ENCODE data around the gene KRT82. TPM values are rescaled to one million over a fixed set of nuclear protein-coding genes. Genes with fewer than 3 reads are reported as not detected.

Gene KRT82
- total RNA-seq, 1 experiment from 2014 or later = not detected

GRCh38 chr12:52401526-52401925, 4.6 kb downstream of the KRT82 start:
- Histone ChIP-seq H2BK120ac (ENCODE audit: low read depth, low read length, poor library complexity, severe bottlenecking) (no peak overlapping the region), H3K27ac (ENCODE audit: insufficient read length, low read depth, low read length) (no peak overlapping the region), H3K4me1 (ENCODE audit: insufficient read depth, low read length) (peaks cover 1% of the 10 kb centered on the region; the same call in 1 of the 2 replicates), H4K8ac (replicated peaks; ENCODE audit: insufficient read length, low read depth, low read length) (no peak overlapping the region), H3K23ac (ENCODE audit: insufficient read length, low read depth, low read length) (no peak overlapping the region), H4K5ac (ENCODE audit: insufficient read length, low read depth, low read length) (no peak overlapping the region), H2BK12ac (ENCODE audit: insufficient read length, low read depth, low read length) (no peak overlapping the region), H2BK15ac (ENCODE audit: low read depth, low read length) (no peak overlapping the region), H3K23me2 (ENCODE audit: insufficient read length, low read depth, low read length, poor library complexity, severe bottlenecking) (no peaks in the 10 kb centered on the region), H3K9ac (ENCODE audit: extremely low read depth, insufficient read length, low read length) (no peak overlapping the region), H3K4me2 (ENCODE audit: insufficient read depth, insufficient read length, low read length) (no peak overlapping the region), H3T11ph (ENCODE audit: low read length) (no peak overlapping the region), H2AK5ac (ENCODE audit: insufficient read length, low read length) (no peak overlapping the region), H3K56ac (ENCODE audit: insufficient read length, low read depth, low read length) (no peak overlapping the region), H3K27me3 (ENCODE audit: insufficient read depth, low read length) (no peaks in the 10 kb centered on the region; the same call in 1 of the 2 replicates), H4K91ac (ENCODE audit: insufficient read length, low read depth, low read length) (no peak overlapping the region), H4K20me1 (ENCODE audit: control insufficient read depth, insufficient read depth, insufficient read length) (no peaks in the 10 kb centered on the region), H2AFZ (ENCODE audit: low read length) (no peak overlapping the region), H3K9me3 (ENCODE audit: control insufficient read depth, low read depth, low read length) (no peaks in the 10 kb centered on the region), H2BK5ac (ENCODE audit: insufficient read length, low read length) (no peak overlapping the region), H3K79me1 (ENCODE audit: insufficient read depth, low read depth, low read length, poor library complexity, severe bottlenecking) (no peaks in the 10 kb centered on the region), H3K18ac (ENCODE audit: insufficient read length, low read depth, low read length) (no peak overlapping the region), H3K14ac (ENCODE audit: insufficient read depth, low read length) (no peak overlapping the region), H2BK20ac (ENCODE audit: low read depth, low read length, poor library complexity, severe bottlenecking) (no peak overlapping the region), H3K79me2 (ENCODE audit: insufficient read depth, low read length) (no peaks in the 10 kb centered on the region), H3K4ac (ENCODE audit: low read depth, low read length) (no peak overlapping the region)
- TF ChIP-seq CTCF (conservative IDR thresholded peaks at IDR 0.05) = no peak
- WGBS (ENCODE audit: extremely low coverage, insufficient read length, low lambda C conversion rate) = no CpG with 5 or more reads among the region's 5 CpGs
- no peak overlapping the region for H3K4me3 Mint-ChIP-seq
- H3K27me3 Mint-ChIP-seq (ENCODE audit: low read depth) = no peaks in the 10 kb centered on the region; the same call in 1 of the 2 replicates
- DNase-seq = no peak
- peaks cover 10 to 13% of the 10 kb centered on the region in 2 experiments for H3K4me1 Mint-ChIP-seq
- H3K27ac Mint-ChIP-seq = no peak overlapping the region
- H3K9me3 Mint-ChIP-seq = no peaks in the 10 kb centered on the region
- H3K36me3 Mint-ChIP-seq (ENCODE audit: insufficient read depth in 1 of 3, low read depth in 3 of 3) = no peaks in the 10 kb centered on the region; a peak in 1 of 7 replicates
